Sigmoid colon (tissue), 7 donors: ENCODE measurements around the gene NQO2. TPM values are rescaled to one million over a fixed set of nuclear protein-coding genes. Genes with fewer than 3 reads are reported as not detected.
A peak's percentile ranks its signal among the peaks of the same experiment; 100 is the strongest.
"Not testable (repeated sequence)": the region's sequence is repeated elsewhere in the genome, so short reads cannot be mapped to it uniquely, and the experiment has no call there.

ENCODE experiments used
- DNase-seq: peaks from one replicate; pipeline ENCODE4 v3.0.0-alpha.2; 2019
- H3K27ac ChIP-seq, 4 donors: fragments of 200-600 bp; sonication (generic); one replicate each; pipeline ENCODE4 v1.5.1; 2016 to 2019; ENCODE audit warnings: mild to moderate bottlenecking in 1 of 4
- H3K27me3 ChIP-seq, 3 donors: fragments of 200-600 bp; sonication (generic); one replicate each; pipeline ENCODE4 v1.5.1; 2019; ENCODE audit warnings: mild to moderate bottlenecking in 1 of 3
- H3K36me3 ChIP-seq, 4 donors: fragments of 200-600 bp; sonication (generic); one replicate each; pipeline ENCODE4 v1.5.1; 2016 to 2019
- H3K4me1 ChIP-seq, 4 donors: fragments of 200-600 bp; sonication (generic); one replicate each; pipeline ENCODE4 v1.5.1; 2017 to 2019
- H3K4me3 ChIP-seq, 4 donors: fragments of 200-600 bp; sonication (generic); one replicate each; pipeline ENCODE4 v1.5.1; 2017 to 2019; ENCODE audit warnings: mild to moderate bottlenecking in 2 of 4, moderate library complexity in 1 of 4
- H3K9me3 ChIP-seq, 4 donors: fragments of 200-600 bp in 3 of 4; sonication (generic) in 3 of 4; one replicate each; pipeline versions ENCODE4 v1.5.1 to v1.6.1; 2013 to 2019
- CTCF ChIP-seq, 4 experiments: fragments of 450-650 bp in 3 of 4; fragments of 200-600 bp in 1 of 4; IDR thresholded peaks; one replicate each; pipeline ENCODE4 v1.5.1; 2016 to 2019; ENCODE audit warnings: antibody characterized with exemption in 4 of 4, mild to moderate bottlenecking in 3 of 4, moderate library complexity in 2 of 4
- EP300 ChIP-seq, 4 donors: sonication (generic); formaldehyde crosslinking; IDR thresholded peaks; one replicate each; pipeline ENCODE4 v1.6.1; 2017; ENCODE audit warnings: antibody characterized with exemption in 4 of 4
- POLR2A ChIP-seq, 2 donors: fragments of 450-650 bp; IDR thresholded peaks; one replicate each; pipeline ENCODE4 v1.6.1; 2016; ENCODE audit warnings: antibody characterized with exemption in 2 of 2, mild to moderate bottlenecking in 2 of 2, moderate library complexity in 2 of 2
- POLR2AphosphoS5 ChIP-seq, 4 donors: sonication (generic); formaldehyde crosslinking; IDR thresholded peaks; one replicate each; pipeline ENCODE4 v1.6.1; 2017; ENCODE audit warnings: antibody characterized with exemption in 4 of 4
- WGBS, 2 donors: extraction: QIAGEN DNeasy Blood & Tissue Kit; methylation state at CpG; one replicate each; pipeline ENCODE4 v1.1.7; 2013; 5-methylcytosine and 5-hydroxymethylcytosine counted together
- intact Hi-C: fragments of 100-400 bp; cut with DNase I; formaldehyde crosslinking; loops from one replicate; pipeline ENCODE4 v1.15.1; 2023
- polyA plus RNA-seq, 3 donors: library from polyadenylated mRNA; stranded (reverse); fragments of 200-250 nt; gene quantifications; one replicate each; pipeline ENCODE4 v1.2.3, GENCODE V29; 2013
- total RNA-seq, 4 donors: library from RNA; depleted of rRNA; stranded (reverse); fragments of >200 nt; gene quantifications; one replicate each; pipeline ENCODE4 v1.1.0, GENCODE V29; 2016
- donor health status: healthy with polysubstance abuse.
- donor health status: Bipolar disorder and iron deficiency.
- donor health status: healthy.

The NQO2 gene
- total and polyA plus RNA-seq, 7 donors = 12.5 to 33.2 (median 16.1) TPM

GRCh38 chr6:3046295-3046694 lies 46.6 kb downstream of the NQO2 start:
- H3K27ac ChIP-seq = no peak overlapping the region
- H3K9me3 ChIP-seq = no peaks in the 10 kb centered on the region
- 83 to 87% methylated on average over 3 of the region's 3 CpGs for WGBS, 2 donors
- intact Hi-C loops = no loop called here
- no peak for DNase-seq
- no peaks in the 10 kb centered on the region for H3K36me3 ChIP-seq
- TF ChIP-seq EP300 (IDR thresholded peaks at IDR 0.05) (no peak), POLR2A (IDR thresholded peaks at IDR 0.05) (no peak), CTCF (IDR thresholded peaks at IDR 0.05) (no peak), POLR2AphosphoS5 (IDR thresholded peaks at IDR 0.05) (no peak)
- no peaks in the 10 kb centered on the region for H3K4me1 ChIP-seq
- no peaks in the 10 kb centered on the region for H3K27me3 ChIP-seq
- H3K4me3 ChIP-seq = no peak overlapping the region

GRCh38 chr6:3048009-3048408 lies 48.3 kb downstream of the NQO2 start:
- DNase-seq, H3K27ac ChIP-seq, H3K27me3 ChIP-seq, H3K4me3 ChIP-seq, H3K36me3 ChIP-seq, H3K4me1 ChIP-seq, H3K9me3 ChIP-seq, intact Hi-C loops: not testable (repeated sequence)
- 84 to 94% methylated on average over 4 of the region's 4 CpGs for WGBS, 2 donors

GRCh38 chr6:3052481-3053230 lies 53.0 kb downstream of the NQO2 start:
- Histone ChIP-seq H3K4me3 (no peak overlapping the region), H3K4me1 (peaks cover 0 to 12% (median 8%) of the 10 kb centered on the region in 4 donors), H3K36me3 (no peaks in the 10 kb centered on the region), H3K27me3 (no peaks in the 10 kb centered on the region), H3K9me3 (no peaks in the 10 kb centered on the region), H3K27ac (peak overlapping the region in 1 of 4 donors; percentile 72)
- 74 to 82% methylated on average over 17 of the region's 17 CpGs for WGBS, 2 donors
- TF ChIP-seq EP300 (IDR thresholded peaks at IDR 0.05) (no peak), POLR2AphosphoS5 (IDR thresholded peaks at IDR 0.05) (no peak), CTCF (IDR thresholded peaks at IDR 0.05) (no peak), POLR2A (IDR thresholded peaks at IDR 0.05) (no peak)
- DNase-seq = no peak
- intact Hi-C loops = loop anchor here (1.0 to 5.0 kb wide), 2 partner anchors 53 to 100 kb away; partner anchors contain the start of gene NQO2

DNA sequence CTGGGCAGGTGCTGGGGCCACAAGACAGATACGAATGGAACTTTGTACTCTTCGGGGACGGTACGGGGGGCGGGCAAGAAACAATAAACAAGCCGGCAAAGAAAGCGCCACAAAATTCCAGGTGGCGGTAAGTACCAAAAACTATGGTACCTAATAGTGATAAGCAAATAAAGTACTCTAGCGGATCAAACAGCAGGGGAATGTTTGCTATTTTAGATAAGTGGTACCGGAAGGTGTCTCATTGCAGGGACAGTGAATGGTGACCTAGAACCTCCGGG lies 53.5 kb downstream of the NQO2 start:
- no peaks in the 10 kb centered on the region for H3K9me3 ChIP-seq
- 28 to 57% methylated on average over 11 of the region's 11 CpGs for WGBS, 2 donors
- DNase-seq = no peak
- no peaks in the 10 kb centered on the region for H3K27me3 ChIP-seq
- peak overlapping the region; percentile 31 to 54 (median 41) for H3K4me3 ChIP-seq
- TF ChIP-seq POLR2A (IDR thresholded peaks at IDR 0.05) (no peak), CTCF (IDR thresholded peaks at IDR 0.05) (no peak), POLR2AphosphoS5 (IDR thresholded peaks at IDR 0.05) (no peak), EP300 (IDR thresholded peaks at IDR 0.05) (no peak)
- peak overlapping the region; percentile 29 to 72 (median 64) for H3K27ac ChIP-seq
- intact Hi-C loops = loop anchor here (1.0 to 5.0 kb wide), 2 partner anchors 54 to 101 kb away; partner anchors contain the start of gene NQO2
- H3K4me1 ChIP-seq = peaks cover 0 to 12% (median 8%) of the 10 kb centered on the region in 4 donors
- no peaks in the 10 kb centered on the region for H3K36me3 ChIP-seq

DNA sequence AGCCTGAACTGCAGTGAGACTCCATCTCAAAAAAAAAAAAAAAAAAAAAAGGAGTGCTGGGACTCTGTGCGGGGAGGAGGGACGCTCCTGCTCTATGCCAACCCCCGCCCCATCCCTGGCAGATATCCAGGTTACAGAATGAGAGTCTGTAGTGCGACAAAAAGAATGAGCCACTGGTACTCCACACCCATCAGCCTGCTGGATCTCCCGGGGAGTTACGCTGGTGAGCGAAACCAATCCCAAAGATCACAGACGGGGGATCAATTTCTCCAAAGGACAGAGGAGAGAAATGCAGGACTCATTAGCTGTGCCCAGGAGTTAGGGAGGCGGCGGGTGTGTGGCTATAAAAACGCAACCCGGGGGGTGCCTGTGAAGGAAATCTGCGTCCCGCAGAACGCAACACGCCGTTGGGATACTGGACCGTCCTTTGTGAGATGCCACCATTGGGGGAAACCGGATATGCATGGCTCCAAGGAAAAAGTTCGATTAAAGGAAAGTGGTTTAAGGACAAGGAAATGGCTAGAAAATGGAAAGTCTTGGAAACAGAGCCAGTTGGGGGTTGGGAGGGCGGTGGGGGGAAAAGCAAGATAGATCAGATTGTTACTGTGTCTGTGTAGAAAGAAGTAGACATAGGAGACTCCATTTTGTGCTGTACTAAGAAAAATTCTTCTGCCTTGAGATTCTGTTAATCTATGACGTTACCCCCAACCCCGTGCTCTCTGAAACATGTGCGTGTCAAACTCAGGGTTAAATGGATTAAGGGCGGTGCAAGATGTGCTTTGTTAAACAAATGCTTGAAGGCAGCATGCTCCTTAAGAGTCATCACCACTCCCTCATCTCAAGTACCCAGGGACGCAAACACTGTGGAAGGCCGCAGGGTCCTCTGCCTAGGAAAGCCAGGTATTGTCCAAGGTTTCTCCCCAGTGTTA lies 54.8 kb downstream of the NQO2 start:
- Histone ChIP-seq H3K4me1 (peaks cover 0 to 12% (median 8%) of the 10 kb centered on the region in 4 donors), H3K4me3 (peak overlapping the region; percentile 31 to 54 (median 41)), H3K27ac (peak overlapping the region; percentile 29 to 72 (median 69))
- H3K36me3 ChIP-seq, H3K9me3 ChIP-seq, H3K27me3 ChIP-seq: not testable (repeated sequence)
- DNase-seq = peak; percentile 83
- WGBS, 2 donors = 54 to 67% methylated on average over 27 of the region's 27 CpGs
- intact Hi-C loops = loop anchor here (5.0 kb wide), 1 partner anchor 102 kb away; no protein-coding TSS in a partner anchor

DNA sequence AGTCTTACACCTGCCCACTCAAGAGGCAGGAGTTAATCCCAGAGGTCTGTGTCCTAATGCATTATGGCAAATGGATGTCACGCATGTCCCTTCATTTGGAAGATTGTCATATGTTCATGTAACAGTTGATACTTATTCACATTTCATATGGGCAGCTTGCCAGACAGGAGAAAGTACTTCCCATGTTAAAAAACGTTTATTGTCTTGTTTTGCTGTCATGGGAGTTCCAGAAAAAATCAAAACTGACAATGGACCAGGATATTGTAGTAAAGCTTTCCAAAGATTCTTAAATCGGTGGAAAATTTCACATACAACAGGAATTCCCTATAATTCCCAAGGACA lies 55.4 kb downstream of the NQO2 start:
- H3K27me3 ChIP-seq, H3K9me3 ChIP-seq, H3K36me3 ChIP-seq, intact Hi-C loops, DNase-seq, H3K4me3 ChIP-seq: not testable (repeated sequence)
- Histone ChIP-seq H3K4me1 (peaks cover 0 to 12% (median 8%) of the 10 kb centered on the region in 4 donors), H3K27ac (peak overlapping the region; percentile 7 to 69 (median 66))
- WGBS, 2 donors = 50 to 63% methylated on average over 3 of the region's 3 CpGs
